Caco-2 (cell line): ENCODE measurements around the gene YPEL4. TPM values are rescaled to one million over a fixed set of nuclear protein-coding genes. Genes with fewer than 3 reads are reported as not detected.
A peak's percentile ranks its signal among the peaks of the same experiment; 100 is the strongest.

ENCODE experiments used
- BruUV-seq: library from RNA; stranded (reverse); fragments of 400-500 nt; replicated peaks from 2 replicates; lab custom pipeline; 2021; lab: Mats Ljungman, UMichigan
- CTCF ChIA-PET: fragments of 300-600 bp; sonication (Branson Sonifier 250); formaldehyde crosslinking; loops from one replicate; lab custom pipeline; 2022; ENCODE audit warnings: antibody characterized with exemption; lab: Charles Lee
- POLR2A ChIA-PET: fragments of 300-600 bp; sonication (Branson Sonifier 250); formaldehyde crosslinking; loops from one replicate; lab custom pipeline; 2022; ENCODE audit warnings: antibody characterized with exemption; lab: Charles Lee
- DNase-seq, 2 experiments: peaks; one replicate each; pipeline versions ENCODE4 v3.0.0 to v3.0.0-alpha.2; 2020 to 2022
- H3K27me3 ChIP-seq: replicated peaks from 2 replicates; pipeline ENCODE4 v1.6.0; 2011; ENCODE audit warnings: low read length; ENCODE audit not compliant: control insufficient read depth, insufficient read depth
- H3K36me3 ChIP-seq: 2 replicates; pipeline ENCODE4 v1.5.1; 2011; ENCODE audit warnings: low read length; ENCODE audit not compliant: control insufficient read depth, insufficient read depth
- H3K4me1 ChIP-seq: fragments of 250-450 bp; sonication (Bioruptor Pico); 2 replicates; pipeline ENCODE4 v1.5.1; 2020; ENCODE audit warnings: mild to moderate bottlenecking
- H3K4me3 ChIP-seq: 2 replicates; pipeline ENCODE4 v1.5.1; 2011; ENCODE audit warnings: low read depth, mild to moderate bottlenecking, control low read depth, low read length
- H3K9me3 ChIP-seq: fragments of 250-450 bp; sonication (Bioruptor Pico); 2 replicates; pipeline ENCODE4 v1.5.1; 2020; ENCODE audit warnings: mild to moderate bottlenecking, moderate library complexity
- H3K27ac Mint-ChIP-seq: one replicate; pipeline ENCODE4 v1.8.0; 2022; ENCODE audit warnings: mixed read lengths; ENCODE audit not compliant: unreplicated experiment
- H3K27me3 Mint-ChIP-seq: one replicate; pipeline ENCODE4 v1.8.0; 2022; ENCODE audit warnings: mixed read lengths; ENCODE audit not compliant: insufficient read depth, unreplicated experiment
- H3K36me3 Mint-ChIP-seq: one replicate; pipeline ENCODE4 v1.8.0; 2022; ENCODE audit warnings: mild to moderate bottlenecking, mixed read lengths; ENCODE audit not compliant: insufficient read depth, unreplicated experiment
- H3K4me1 Mint-ChIP-seq: one replicate; pipeline ENCODE4 v1.8.0; 2022; ENCODE audit warnings: low read depth, mixed read lengths; ENCODE audit not compliant: unreplicated experiment
- H3K4me3 Mint-ChIP-seq: one replicate; pipeline ENCODE4 v1.8.0; 2022; ENCODE audit warnings: mild to moderate bottlenecking, moderate library complexity, mixed read lengths; ENCODE audit not compliant: unreplicated experiment
- H3K9me3 Mint-ChIP-seq: one replicate; pipeline ENCODE4 v1.8.0; 2022; ENCODE audit warnings: mixed read lengths; ENCODE audit not compliant: unreplicated experiment
- intact Hi-C: fragments of 100-400 bp; cut with micrococcal nuclease; formaldehyde crosslinking; loops from one replicate; pipeline ENCODE4 v1.10.0; 2022; ENCODE audit not compliant: unreplicated experiment
- total RNA-seq: library from RNA; stranded (reverse); gene quantifications from 2 replicates; pipeline ENCODE4 v1.2.3, GENCODE V29; 2022
- TF ChIP-seq, protein P1 (sequence below), 2 experiments: fragments of 200-600 bp in 1 of 2; IDR thresholded peaks; 1 replicate in 1 of 2; 2 replicates in 1 of 2; pipeline versions ENCODE4 v1.5.1 to v1.8.0; 2011 to 2022; ENCODE audit warnings: antibody characterized with exemption in 1 of 2, control low read depth in 1 of 2, inconsistent platforms in 1 of 2, low read depth in 1 of 2, low read length in 1 of 2, mild to moderate bottlenecking in 1 of 2, moderate library complexity in 1 of 2; ENCODE audit not compliant: insufficient read depth in 1 of 2, severe bottlenecking in 1 of 2, unreplicated experiment in 1 of 2

YPEL4 gene
- total RNA-seq, 1 experiment from 2014 or later, result not detected

DNA sequence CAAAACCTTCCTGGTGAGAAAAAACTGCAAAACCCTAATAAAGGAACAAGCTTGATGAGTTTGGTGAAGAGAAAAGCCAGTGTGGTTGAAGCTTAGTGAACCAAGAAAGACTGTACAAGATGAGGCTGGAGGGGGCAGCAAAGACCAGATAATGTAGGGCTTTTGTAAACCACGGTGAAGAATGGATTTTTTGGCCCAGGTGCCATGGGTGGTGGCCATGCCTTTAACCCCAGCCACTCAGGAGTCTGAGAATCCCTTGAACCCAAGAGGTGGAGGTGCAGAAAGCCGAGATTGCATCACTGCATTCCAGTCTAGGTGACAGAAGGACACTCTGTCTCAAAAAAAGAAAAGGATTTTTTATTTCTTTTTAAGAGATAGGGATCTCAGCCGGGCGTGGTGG lies 13.2 kb upstream of the YPEL4 start:
- ChIA-PET POLR2A (no interaction called here), CTCF (interaction anchor here (0.6 to 1.7 kb wide), 5 partner anchors 18 to 623 kb away, joined by 3 to 8 read pairs (median 5); partner anchors contain the start of genes BTBD18 and SELENOH)
- Histone ChIP-seq H3K9me3 (no peaks in the 10 kb centered on the region), H3K4me3 (no peak overlapping the region), H3K36me3 (peaks cover 2% of the 10 kb centered on the region; the same call in 1 of the 2 replicates), H3K4me1 (peaks cover 6% of the 10 kb centered on the region; the same call in 1 of the 2 replicates), H3K27me3 (no peaks in the 10 kb centered on the region)
- peak; percentile 58 to 60 for DNase-seq
- TF ChIP-seq, protein P1, sequence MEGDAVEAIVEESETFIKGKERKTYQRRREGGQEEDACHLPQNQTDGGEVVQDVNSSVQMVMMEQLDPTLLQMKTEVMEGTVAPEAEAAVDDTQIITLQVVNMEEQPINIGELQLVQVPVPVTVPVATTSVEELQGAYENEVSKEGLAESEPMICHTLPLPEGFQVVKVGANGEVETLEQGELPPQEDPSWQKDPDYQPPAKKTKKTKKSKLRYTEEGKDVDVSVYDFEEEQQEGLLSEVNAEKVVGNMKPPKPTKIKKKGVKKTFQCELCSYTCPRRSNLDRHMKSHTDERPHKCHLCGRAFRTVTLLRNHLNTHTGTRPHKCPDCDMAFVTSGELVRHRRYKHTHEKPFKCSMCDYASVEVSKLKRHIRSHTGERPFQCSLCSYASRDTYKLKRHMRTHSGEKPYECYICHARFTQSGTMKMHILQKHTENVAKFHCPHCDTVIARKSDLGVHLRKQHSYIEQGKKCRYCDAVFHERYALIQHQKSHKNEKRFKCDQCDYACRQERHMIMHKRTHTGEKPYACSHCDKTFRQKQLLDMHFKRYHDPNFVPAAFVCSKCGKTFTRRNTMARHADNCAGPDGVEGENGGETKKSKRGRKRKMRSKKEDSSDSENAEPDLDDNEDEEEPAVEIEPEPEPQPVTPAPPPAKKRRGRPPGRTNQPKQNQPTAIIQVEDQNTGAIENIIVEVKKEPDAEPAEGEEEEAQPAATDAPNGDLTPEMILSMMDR (IDR thresholded peaks at IDR 0.05; ENCODE audit: insufficient read depth in 1 of 2, low read depth in 1 of 2, low read length in 1 of 2, severe bottlenecking in 1 of 2, unreplicated experiment in 1 of 2), result peak in 1 of 2 experiments; percentile 28
- Mint-ChIP-seq H3K36me3 (peaks cover 36% of the 10 kb centered on the region), H3K9me3 (no peaks in the 10 kb centered on the region), H3K4me3 (no peak overlapping the region), H3K27me3 (no peaks in the 10 kb centered on the region), H3K4me1 (no peaks in the 10 kb centered on the region), H3K27ac (peak overlapping the region; percentile 70)
- no TSS peak for BruUV-seq
- intact Hi-C loops, result loop anchor here (2.0 to 5.0 kb wide), 2 partner anchors 138 to 624 kb away; no protein-coding TSS in a partner anchor

DNA sequence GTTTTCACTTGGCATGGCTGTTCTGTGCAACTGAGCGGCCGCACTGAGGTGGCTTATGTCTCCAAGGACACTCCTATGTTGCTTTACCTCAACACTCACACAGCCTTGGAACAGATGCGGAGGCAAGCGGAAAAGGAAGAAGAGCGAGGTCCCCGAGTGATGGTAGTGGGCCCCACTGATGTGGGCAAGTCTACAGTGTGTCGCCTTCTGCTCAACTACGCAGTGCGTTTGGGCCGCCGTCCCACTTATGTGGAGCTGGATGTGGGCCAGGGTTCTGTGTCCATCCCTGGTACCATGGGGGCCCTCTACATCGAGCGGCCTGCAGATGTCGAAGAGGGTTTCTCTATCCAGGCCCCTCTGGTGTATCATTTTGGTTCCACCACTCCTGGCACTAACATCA lies 10.0 kb upstream of the YPEL4 start:
- peaks cover 27% of the 10 kb centered on the region for H3K36me3 Mint-ChIP-seq

DNA sequence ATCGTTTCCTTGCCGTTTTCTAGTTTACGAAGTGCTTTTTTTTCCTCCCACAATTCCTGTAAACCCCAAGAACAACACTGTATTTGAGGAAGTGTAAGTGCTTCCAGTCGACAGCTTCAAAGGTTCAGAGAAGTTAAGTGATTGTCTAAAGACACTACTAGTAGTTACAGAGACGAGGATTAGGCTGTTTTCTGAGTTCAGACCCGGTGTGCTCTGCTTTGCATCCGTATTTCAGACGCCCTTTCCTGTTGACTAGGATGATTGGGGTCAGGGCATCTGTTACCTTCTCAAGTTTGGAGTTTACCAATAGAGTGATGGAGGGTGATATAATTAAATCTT lies 8.3 kb upstream of the YPEL4 start:
- DNase-seq, result no peak
- Mint-ChIP-seq H3K4me3 (peak overlapping the region; percentile 88), H3K27ac (peak overlapping the region; percentile 76), H3K4me1 (peaks cover 8% of the 10 kb centered on the region), H3K36me3 (peaks cover 26% of the 10 kb centered on the region), H3K27me3 (no peaks in the 10 kb centered on the region), H3K9me3 (no peaks in the 10 kb centered on the region)
- intact Hi-C loops, result no loop called here
- POLR2A ChIA-PET, result no interaction called here
- Histone ChIP-seq H3K9me3 (no peaks in the 10 kb centered on the region), H3K4me1 (no peaks in the 10 kb centered on the region), H3K27me3 (no peaks in the 10 kb centered on the region), H3K36me3 (peaks cover 2% of the 10 kb centered on the region; the same call in 1 of the 2 replicates), H3K4me3 (peak overlapping the region; percentile 61)
- CTCF ChIA-PET, result no interaction called here
- TF ChIP-seq, protein P1 (IDR thresholded peaks at IDR 0.05; ENCODE audit: insufficient read depth in 1 of 2, low read depth in 1 of 2, low read length in 1 of 2, severe bottlenecking in 1 of 2, unreplicated experiment in 1 of 2), result no peak
- TSS peak; percentile 86 for BruUV-seq

More for the DNA sequence above, 10.0 kb upstream of the YPEL4 start:
- Mint-ChIP-seq H3K27ac (no peak overlapping the region), H3K4me1 (peaks cover 8% of the 10 kb centered on the region), H3K9me3 (no peaks in the 10 kb centered on the region), H3K4me3 (peak overlapping the region; percentile 14), H3K27me3 (no peaks in the 10 kb centered on the region)
- Histone ChIP-seq H3K27me3 (no peaks in the 10 kb centered on the region), H3K36me3 (peaks cover 2% of the 10 kb centered on the region; the same call in 1 of the 2 replicates), H3K9me3 (no peaks in the 10 kb centered on the region), H3K4me1 (no peaks in the 10 kb centered on the region), H3K4me3 (no peak overlapping the region)
- TSS peak; percentile 6 for BruUV-seq
- TF ChIP-seq, protein P1 (IDR thresholded peaks at IDR 0.05; ENCODE audit: insufficient read depth in 1 of 2, low read depth in 1 of 2, low read length in 1 of 2, severe bottlenecking in 1 of 2, unreplicated experiment in 1 of 2), result no peak
- POLR2A ChIA-PET, result no interaction called here
- no peak for DNase-seq
- CTCF ChIA-PET, result no interaction called here
- intact Hi-C loops, result loop anchor here (5.0 kb wide), 1 partner anchor 628 kb away; no protein-coding TSS in a partner anchor
